HG03095 (cell line): ENCODE results near the gene SLC25A26.

Experiments
- ATAC-seq: cut with Tn5 transposase; IDR thresholded peaks from one replicate; pipeline ENCODE4 v1.9.1; 2021; ENCODE audit warnings: moderate library complexity; ENCODE audit not compliant: unreplicated experiment

SLC25A26 gene

DNA sequence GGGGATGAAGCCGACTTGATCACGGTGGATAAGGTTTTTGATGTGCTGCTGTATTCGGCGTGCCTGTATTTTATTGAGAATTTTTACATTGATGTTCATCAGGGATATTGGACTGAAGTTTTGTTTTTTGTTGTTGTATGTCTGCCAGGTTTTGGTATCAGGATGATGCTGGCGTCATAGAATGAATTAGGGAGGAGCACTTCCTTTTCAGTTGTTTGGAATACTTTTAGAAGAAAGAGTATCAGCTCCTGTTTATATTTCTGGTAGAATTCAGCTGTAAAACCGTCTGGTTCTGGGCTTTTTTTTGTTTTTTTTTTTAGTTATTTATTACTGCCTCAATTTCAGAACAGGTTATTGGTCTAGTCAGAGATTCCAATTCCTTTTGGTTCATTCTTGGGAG is 93.7 kb downstream of the SLC25A26 start:
- ATAC-seq, result no peak

DNA sequence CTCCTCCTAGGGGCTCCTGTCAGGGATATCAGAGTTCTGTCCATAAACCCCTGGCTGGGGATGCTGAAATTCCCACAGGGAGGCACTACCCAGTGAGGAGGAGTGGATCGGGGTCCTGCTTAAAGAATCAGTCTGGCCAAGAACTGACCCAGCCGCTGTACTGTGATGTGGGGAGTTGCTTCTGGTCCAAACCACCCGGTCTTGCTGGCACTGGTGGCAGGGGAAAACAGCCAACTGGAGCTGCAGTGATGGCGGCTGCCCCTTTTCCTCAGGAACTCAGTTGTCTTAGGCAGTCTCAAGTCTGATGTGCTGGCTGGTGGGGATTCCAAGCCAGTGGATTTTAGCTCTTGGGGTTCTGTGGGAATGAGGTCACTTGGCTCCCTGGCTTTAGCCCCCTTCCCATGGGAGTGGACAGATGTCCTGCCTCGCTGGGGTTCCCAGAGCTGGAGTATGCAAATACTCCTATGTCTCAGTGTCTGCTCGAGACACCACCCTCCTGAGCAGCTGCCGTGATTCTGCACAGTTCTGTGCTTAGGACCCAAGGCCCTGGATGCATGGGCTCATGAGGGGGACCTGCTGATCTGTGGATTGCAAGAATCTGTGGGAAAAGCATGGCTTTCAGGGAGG is 97.1 kb downstream of the SLC25A26 start:
- ATAC-seq, result no peak

GRCh38 chr3:66320390-66320789 is 99.6 kb downstream of the SLC25A26 start:
- ATAC-seq, result no peak

DNA sequence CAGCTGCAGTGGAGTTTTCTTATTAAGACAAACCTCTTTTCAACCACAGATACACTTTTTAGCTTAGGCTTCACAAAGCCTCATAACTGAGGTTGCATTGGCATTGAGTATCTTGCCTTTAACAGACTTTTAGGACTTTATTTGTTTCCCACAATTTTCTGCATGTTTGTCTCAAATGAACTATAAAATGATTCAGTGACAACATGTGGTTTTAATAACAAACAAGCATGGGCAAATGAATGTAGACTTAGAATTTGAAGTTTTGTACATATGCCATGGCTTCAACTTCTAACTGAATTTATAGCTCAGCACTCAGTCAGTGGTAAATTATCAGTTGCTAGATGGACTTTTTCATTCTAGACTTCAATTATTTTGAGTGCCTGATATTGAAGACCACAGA is 101.6 kb downstream of the SLC25A26 start:
- no peak for ATAC-seq

GRCh38 chr3:66326340-66326739 is 105.5 kb downstream of the SLC25A26 start:
- ATAC-seq, result no peak

GRCh38 chr3:66335671-66336070 is 114.9 kb downstream of the SLC25A26 start:
- no peak for ATAC-seq

GRCh38 chr3:66336333-66336766 is 115.5 kb downstream of the SLC25A26 start:
- ATAC-seq, result no peak

DNA sequence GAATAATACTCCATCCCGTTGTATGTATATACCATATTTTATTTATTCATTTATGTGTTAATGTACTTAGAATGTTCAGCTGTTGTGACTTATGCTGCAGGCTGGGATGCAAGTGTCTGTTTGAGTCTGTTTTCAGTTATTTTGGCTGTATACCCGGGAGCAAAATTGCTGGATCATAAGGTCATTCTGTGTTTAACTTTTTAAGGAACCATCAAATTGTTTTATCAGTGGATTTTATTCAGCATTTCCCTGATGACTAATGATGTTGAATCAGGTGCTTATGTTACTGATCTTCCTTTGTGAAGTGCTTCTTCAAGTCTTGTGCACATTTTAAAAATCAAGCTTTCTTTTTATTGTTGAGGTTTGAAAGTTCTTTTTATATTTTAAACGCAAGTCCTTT is 118.1 kb downstream of the SLC25A26 start:
- ATAC-seq, result no peak

- no peak for ATAC-seq
These were observed 122.0 kb downstream of the SLC25A26 start for GRCh38 chr3:66342717-66343356.

- no peak for ATAC-seq
These were observed 123.6 kb downstream of the SLC25A26 start for GRCh38 chr3:66344391-66344811.

GRCh38 chr3:66344848-66345578 is 124.2 kb downstream of the SLC25A26 start:
- no peak for ATAC-seq

DNA sequence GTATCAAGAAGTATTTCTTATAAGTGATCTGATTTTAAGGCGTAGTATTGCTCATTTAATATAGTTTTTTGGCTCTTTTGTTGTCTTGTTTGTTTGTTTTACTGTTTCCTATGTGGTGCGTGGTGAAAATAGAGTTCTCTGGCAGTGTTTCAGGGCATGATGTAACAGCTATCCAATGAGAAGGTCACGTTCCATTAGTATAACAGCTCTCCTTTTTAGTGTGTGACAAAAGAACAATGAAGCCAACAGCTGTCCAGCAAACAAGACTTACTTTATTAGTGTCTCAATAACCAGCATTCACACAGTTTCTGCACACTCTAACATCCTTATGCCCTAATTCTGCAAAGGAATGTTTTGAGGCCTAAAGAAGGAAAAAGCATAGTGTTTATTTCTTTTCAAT is 127.9 kb downstream of the SLC25A26 start:
- no peak for ATAC-seq

DNA sequence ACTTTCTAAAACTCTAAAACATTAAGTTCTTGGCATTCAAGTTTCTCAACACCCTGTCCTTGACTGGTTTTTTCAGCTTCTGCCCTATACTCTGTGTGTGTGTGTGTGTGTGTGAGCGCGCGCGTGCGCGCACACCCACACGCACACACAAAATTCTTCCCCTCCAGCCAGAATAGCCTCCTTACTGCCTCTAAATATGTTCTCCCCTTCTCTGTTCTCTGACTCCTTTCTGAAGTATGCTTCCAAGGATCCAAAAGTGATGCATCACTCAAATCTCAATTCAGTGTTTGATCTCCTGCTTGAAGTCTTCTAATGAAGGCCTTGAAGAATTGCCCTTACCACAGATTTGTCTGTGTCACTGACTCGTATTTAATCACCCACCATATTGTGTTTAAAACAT is 129.8 kb downstream of the SLC25A26 start:
- no peak for ATAC-seq

DNA sequence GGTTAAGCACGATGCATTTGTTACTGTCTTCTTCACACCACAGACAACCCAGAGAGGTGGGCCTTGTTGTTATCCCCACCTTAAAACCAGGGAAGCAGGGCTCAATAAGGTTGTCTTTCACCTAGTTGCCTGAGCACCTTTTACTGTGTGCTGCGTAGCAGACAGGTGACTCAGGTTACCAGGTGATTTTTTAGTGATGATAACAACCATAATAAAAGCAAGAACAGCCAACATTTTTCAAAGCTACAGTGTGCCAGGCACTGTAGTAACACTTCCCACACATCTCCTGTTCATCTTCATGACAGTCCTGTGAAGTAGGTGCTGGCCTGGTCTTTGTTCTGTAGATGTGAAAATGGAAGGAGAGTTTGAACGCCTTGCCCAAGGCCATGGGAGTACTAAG is 132.2 kb downstream of the SLC25A26 start:
- no peak for ATAC-seq

DNA sequence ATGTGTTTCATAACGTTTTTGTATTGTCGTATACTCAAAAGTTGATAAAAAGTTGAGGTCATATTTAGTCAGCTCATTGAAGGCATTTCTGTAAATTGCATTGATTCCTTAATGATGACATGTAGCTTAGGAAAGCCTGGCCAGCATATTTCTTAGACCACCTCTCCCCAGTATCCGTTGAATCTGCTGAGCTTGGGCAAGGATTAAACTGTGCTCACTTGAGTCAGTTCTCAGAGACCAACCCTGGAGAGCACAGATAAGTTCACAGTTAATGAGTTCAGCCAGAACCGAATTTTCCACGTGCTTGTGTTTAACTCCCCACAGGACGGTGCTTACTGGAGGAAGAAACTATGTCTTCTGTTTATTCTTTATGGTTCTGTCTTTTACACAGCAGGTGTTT is 132.7 kb downstream of the SLC25A26 start:
- ATAC-seq, result no peak

- ATAC-seq, result no peak
These were observed 133.2 kb downstream of the SLC25A26 start for GRCh38 chr3:66354001-66354400.

- no peak for ATAC-seq
These were observed 134.6 kb downstream of the SLC25A26 start for GRCh38 chr3:66355394-66355793.

DNA sequence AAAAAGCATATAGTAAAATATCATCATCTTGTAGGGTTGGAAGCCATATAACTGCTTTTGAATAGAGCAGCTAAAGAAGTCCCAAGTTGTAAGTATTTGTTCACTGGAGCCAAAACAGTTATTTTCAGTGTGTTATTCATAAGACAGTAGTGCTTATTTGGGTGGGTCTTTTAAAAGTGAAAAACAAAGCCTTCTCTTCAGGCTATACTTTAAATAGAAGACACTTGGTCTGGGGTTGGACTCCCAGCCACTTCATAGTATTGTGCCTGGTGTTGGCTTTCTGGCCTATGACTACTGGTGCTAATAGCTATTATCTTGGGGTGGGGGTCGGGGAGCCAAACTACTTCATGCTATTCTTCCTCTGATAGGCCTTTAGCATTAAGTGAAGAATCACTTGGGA is 135.2 kb downstream of the SLC25A26 start:
- no peak for ATAC-seq

DNA sequence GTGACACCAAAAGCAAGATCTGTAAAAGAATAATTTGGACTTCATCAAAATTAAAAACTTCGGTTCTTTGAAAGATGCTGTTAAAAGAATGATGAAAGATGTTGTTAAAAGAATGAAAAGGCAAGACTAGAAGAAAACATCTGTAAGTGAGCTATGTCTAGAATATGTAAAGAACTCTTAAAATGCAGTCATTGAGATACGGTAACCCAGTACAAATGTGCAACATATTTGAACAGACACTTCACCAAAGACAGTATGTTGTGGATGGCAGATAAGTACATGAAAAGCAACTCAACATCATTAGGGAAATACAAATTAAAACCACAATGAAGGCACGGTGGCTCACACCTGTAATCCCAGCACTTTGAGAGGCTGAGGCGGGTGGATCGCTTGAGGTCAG is 140.6 kb downstream of the SLC25A26 start:
- no peak for ATAC-seq

- ATAC-seq, result no peak
These were observed 141.7 kb downstream of the SLC25A26 start for GRCh38 chr3:66362541-66362941.

DNA sequence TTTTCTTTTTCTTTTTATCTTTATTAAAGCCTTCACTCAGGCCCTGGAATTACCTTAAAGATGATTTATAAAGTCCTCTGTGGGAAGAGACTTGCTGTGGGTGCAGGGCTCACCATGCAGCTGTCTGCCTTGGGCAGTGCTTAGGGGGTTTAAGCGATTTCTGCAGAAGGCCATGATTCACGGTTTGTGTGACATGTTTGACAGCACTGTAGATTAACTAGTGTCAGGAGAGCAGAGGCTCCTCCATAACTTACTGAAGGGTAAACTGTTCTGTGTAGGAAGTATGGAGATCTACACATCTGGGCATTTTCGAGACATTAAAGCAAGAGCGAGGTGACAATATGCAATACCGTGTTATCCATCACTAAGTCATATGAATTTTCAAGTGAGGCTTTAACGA is 142.3 kb downstream of the SLC25A26 start:
- ATAC-seq, result no peak

DNA sequence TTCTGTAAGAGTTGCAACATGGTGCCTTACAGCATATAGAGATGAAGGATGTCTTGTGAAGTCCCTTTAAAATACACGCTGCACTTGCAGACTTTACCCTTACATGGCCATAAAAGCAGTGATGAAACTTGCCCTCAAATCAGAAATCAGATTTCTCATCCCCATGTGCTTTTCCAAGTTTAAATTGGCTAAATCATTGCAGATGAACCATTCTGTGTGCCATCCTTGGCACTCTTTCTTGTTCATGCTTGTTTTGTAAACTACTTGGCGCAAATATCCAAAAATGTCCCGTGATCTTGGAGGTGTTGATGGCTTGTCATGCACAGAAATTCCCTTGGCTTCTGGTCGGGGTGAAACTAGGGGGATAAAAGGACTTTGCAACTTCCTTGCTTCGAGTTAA is 144.3 kb downstream of the SLC25A26 start:
- ATAC-seq, result no peak
